GM10266 (cell line): ENCODE data around the gene STXBP5L.

Experiments used
- DNase-seq: peaks from one replicate; pipeline ENCODE4 v3.0.0; 2012; ENCODE audit errors: extremely low spot score
- TF ChIP-seq, protein P1 (sequence below): IDR thresholded peaks from 2 replicates; pipeline ENCODE4 v1.5.1; 2012; ENCODE audit warnings: mild to moderate bottlenecking, low read depth; ENCODE audit not compliant: control insufficient read depth, insufficient read depth; ENCODE audit errors: missing control alignments

The STXBP5L gene

DNA sequence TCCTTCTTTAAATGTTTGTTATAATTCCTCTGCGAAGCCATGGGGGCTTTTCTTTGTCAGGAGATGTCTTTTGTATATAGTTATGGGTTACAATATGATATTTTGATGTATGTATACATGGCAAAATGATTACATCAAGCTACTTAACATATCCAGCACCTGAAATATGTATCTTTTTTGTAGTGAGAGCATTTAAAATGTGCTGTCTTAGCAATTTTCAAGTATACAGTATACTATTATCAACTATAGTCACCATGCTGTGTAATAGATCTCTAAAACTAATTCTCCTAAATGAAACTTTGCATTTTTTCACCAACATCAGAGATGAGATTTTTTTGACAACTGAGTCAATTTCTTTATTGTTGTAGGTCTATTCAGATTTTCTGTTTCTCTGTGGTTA lies 77.2 kb downstream of the STXBP5L start:
- TF ChIP-seq, protein P1, sequence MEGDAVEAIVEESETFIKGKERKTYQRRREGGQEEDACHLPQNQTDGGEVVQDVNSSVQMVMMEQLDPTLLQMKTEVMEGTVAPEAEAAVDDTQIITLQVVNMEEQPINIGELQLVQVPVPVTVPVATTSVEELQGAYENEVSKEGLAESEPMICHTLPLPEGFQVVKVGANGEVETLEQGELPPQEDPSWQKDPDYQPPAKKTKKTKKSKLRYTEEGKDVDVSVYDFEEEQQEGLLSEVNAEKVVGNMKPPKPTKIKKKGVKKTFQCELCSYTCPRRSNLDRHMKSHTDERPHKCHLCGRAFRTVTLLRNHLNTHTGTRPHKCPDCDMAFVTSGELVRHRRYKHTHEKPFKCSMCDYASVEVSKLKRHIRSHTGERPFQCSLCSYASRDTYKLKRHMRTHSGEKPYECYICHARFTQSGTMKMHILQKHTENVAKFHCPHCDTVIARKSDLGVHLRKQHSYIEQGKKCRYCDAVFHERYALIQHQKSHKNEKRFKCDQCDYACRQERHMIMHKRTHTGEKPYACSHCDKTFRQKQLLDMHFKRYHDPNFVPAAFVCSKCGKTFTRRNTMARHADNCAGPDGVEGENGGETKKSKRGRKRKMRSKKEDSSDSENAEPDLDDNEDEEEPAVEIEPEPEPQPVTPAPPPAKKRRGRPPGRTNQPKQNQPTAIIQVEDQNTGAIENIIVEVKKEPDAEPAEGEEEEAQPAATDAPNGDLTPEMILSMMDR = no peak

DNA sequence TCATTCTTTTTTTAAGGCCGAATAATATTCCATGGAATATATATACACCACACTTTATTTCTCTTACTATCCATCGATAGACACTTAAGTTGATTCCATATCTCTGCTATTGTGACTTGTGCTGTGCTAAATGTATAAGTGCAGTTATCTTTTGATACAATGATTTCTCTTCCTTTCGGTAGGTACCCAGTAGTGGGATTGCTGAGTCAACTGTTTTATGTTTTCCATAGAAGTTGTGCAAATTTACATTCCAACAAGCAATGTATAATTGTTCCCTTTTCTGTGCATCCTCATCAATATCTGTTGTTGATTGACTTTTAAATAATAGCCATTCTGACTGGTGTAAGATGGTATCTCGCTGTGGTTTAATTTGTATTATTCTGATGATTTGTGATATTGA lies 81.0 kb downstream of the STXBP5L start:
- TF ChIP-seq, protein P1 = no peak
- no peak for DNase-seq

More for the DNA sequence above, 77.2 kb downstream of the STXBP5L start:
- DNase-seq = no peak

DNA sequence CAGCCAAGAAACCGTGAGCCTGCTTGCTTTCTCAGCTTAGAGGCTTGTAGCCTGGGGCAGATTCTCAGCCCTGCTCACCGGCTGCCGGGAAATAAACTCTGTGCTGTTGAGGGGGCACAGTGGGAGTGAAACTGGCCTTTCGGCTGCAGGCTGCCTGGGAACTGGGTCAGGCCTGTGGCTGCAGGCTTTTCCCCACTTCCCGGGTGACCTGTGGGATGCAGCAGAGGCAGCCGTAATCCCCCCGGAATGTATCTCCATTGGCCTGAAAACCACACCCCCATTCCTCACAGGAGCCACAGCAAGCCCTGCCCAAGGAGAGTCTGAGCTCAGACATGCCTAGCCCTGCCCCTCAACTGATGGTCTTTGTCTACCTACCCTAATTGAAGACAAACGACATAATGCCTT lies 110.9 kb downstream of the STXBP5L start:
- DNase-seq = no peak
- TF ChIP-seq, protein P1 = no peak

DNA sequence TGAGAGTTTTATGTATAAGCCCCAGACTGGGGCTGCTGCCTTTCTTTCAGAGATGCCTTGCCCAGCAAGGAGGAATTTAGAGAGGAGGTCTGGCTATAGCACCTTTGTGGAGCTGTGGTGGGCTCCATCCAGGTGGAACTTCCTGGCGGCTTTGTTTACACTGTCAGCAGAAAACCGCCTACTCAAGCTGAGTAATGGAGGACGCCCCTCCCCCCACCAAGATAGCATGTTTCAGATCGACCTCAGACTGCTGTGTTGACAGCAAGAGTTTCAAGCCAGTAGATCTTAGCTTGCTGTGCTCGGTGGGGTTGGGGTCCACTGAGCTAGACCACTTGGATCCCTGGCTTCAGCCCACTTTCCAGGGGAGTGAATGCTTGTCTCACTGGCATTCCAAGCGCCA lies 155.6 kb downstream of the STXBP5L start:
- TF ChIP-seq, protein P1 = no peak
- DNase-seq = no peak

DNA sequence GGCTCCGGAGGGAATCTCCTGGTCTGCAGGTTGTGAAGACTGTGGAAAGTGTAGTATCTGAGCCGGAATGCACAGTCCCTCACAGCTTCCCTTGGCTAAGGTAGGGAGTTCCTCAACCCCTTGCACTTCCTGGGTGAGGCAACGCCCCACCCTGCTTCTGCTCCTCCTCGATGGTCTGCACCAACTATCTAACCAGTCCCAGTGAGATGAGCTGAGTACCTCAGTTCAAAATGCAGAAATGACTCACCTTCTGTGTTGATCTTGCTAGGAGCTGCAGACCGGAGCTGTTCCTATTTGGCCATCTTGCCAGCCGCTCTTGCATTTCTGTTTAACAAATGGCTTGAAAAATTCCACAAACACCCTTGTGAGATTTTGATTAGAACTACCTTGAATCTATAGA lies 156.1 kb downstream of the STXBP5L start:
- TF ChIP-seq, protein P1 = no peak
- DNase-seq = no peak

DNA sequence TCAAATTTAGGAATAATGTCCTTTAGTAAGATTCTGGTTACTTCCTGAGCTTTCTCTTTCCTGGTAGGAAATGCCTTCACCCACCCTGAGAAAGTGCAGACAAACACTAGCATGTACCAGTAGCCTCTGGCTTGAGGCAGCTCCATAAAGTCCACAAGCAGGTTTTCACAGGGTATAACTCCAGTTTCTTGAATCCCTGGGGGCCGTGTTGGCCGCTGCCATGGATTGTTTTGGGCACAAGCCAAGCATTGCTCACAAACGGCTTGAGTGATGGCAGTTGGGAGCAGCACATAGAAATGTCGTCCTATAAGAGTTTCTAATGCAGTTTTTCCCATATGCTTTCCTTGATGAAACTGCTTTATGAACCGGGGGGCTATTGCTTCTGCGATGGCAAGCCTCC lies 164.1 kb downstream of the STXBP5L start:
- TF ChIP-seq, protein P1 = no peak
- no peak for DNase-seq

DNA sequence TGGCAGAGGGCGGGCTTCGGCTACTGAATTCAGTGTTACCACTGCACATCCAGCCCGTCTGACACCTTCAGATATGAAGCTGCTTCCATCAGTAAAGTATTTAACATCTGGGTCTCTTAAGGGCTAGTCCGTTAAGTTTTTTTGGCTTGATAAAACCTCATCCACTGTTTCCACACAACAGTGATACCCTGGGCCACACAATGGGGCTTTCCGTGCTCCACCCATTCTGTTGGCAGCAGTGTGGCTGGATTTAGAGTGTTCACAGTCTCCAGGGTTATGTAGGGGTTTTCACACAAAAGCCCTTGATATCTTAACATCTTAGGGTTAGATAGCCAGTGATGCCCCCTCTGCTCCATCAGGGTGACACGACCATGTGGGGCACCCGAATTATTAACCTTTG lies 165.0 kb downstream of the STXBP5L start:
- TF ChIP-seq, protein P1 = no peak
- no peak for DNase-seq
